K562 (cell line): ENCODE results near the gene ZBED4. TPM values are rescaled to one million over a fixed set of nuclear protein-coding genes. Genes with fewer than 3 reads are reported as not detected.
A peak's percentile ranks its signal among the peaks of the same experiment; 100 is the strongest.

Experiments
- ATF1 ChIP-seq, 2 experiments: fragments of 450-650 bp in 1 of 2; IDR thresholded peaks; 2 replicates each; pipeline ENCODE4 v1.6.1; 2016; ENCODE audit warnings: missing compliant biosample characterization in 1 of 2, missing genetic modification characterization in 1 of 2
- BMI1 ChIP-seq: fragments of 150-350 bp; IDR thresholded peaks from 2 replicates; pipeline ENCODE4 v1.6.1; 2014; ENCODE audit warnings: low read length
- CHD1 ChIP-seq: fragments of 200-600 bp; sonication (generic); IDR thresholded peaks from one replicate; pipeline ENCODE4 v1.6.1; 2012; ENCODE audit warnings: mild to moderate bottlenecking, moderate library complexity, low read length, inconsistent platforms
- HOXB6 ChIP-seq: fragments of 250-450 bp; sonication (Bioruptor Pico); IDR thresholded peaks from 2 replicates; pipeline ENCODE4 v1.5.1; 2022; ENCODE audit warnings: mild to moderate bottlenecking, borderline replicate concordance
- ILK ChIP-seq: fragments of 450-650 bp; IDR thresholded peaks from 2 replicates; pipeline ENCODE4 v1.6.1; 2016; ENCODE audit warnings: missing genetic modification characterization, low read depth, mild to moderate bottlenecking, missing compliant biosample characterization, moderate library complexity, borderline replicate concordance
- KDM4B ChIP-seq, 2 experiments: fragments of 450-650 bp in 1 of 2; sonication (generic) in 1 of 2; IDR thresholded peaks; 2 replicates each; pipeline ENCODE4 v1.6.1; 2016 to 2017; ENCODE audit warnings: borderline replicate concordance in 2 of 2, antibody characterized with exemption in 1 of 2, low read depth in 1 of 2, mild to moderate bottlenecking in 1 of 2
- KLF16 ChIP-seq: IDR thresholded peaks from 2 replicates; pipeline ENCODE4 v1.6.1; 2016; ENCODE audit warnings: antibody characterized with exemption
- NCOA1 ChIP-seq: fragments of 450-650 bp; IDR thresholded peaks from 2 replicates; pipeline ENCODE4 v1.6.1; 2016; ENCODE audit warnings: low read depth
- NFYB ChIP-seq: IDR thresholded peaks from 2 replicates; pipeline ENCODE4 v1.6.1; 2011; ENCODE audit warnings: mild to moderate bottlenecking, moderate library complexity; ENCODE audit not compliant: insufficient read length; ENCODE audit errors: extremely low read depth
- RAD21 ChIP-seq, 2 experiments: fragments of 250-450 bp in 1 of 2; fragments of 450-650 bp in 1 of 2; sonication (Bioruptor Pico) in 1 of 2; formaldehyde crosslinking in 1 of 2; IDR thresholded peaks in 1 of 2; conservative IDR thresholded peaks in 1 of 2; 2 replicates each; pipeline versions ENCODE4 v1.4.0 to v1.8.0; 2020 to 2022; ENCODE audit warnings: mild to moderate bottlenecking in 2 of 2, moderate library complexity in 1 of 2
- RBM34 ChIP-seq: fragments of 200-400 bp; formaldehyde crosslinking; IDR thresholded peaks from 2 replicates; pipeline ENCODE4 v1.6.1; 2018; ENCODE audit warnings: low read length, borderline replicate concordance; ENCODE audit not compliant: insufficient read depth
- RFX1 ChIP-seq: fragments of 450-650 bp; IDR thresholded peaks from 2 replicates; pipeline ENCODE4 v1.6.1; 2016; ENCODE audit warnings: mild to moderate bottlenecking, moderate library complexity
- STAG1 ChIP-seq: sonication (generic); formaldehyde crosslinking; IDR thresholded peaks from 2 replicates; pipeline ENCODE4 v1.5.0; 2020; ENCODE audit warnings: missing genetic modification reagents, borderline replicate concordance
- TFAM ChIP-seq: fragments of 250-450 bp; sonication (Bioruptor Pico); conservative IDR thresholded peaks from 2 replicates; pipeline ENCODE4 v1.5.0; 2021; ENCODE audit warnings: mild to moderate bottlenecking, moderate library complexity
- ZBTB7A ChIP-seq: IDR thresholded peaks from 2 replicates; pipeline ENCODE4 v1.6.1; 2011; ENCODE audit warnings: low read depth, mild to moderate bottlenecking, low read length, moderate library complexity, borderline replicate concordance; ENCODE audit not compliant: control insufficient read depth
- ZNF668 ChIP-seq: fragments of 250-450 bp; sonication (Bioruptor Pico); IDR thresholded peaks from 2 replicates; pipeline ENCODE4 v1.8.0; 2022; ENCODE audit warnings: mild to moderate bottlenecking, inconsistent platforms
- ZNF76 ChIP-seq: fragments of 250-450 bp; sonication (Bioruptor Pico); IDR thresholded peaks from 2 replicates; pipeline ENCODE4 v1.4.0; 2020; ENCODE audit warnings: mild to moderate bottlenecking, moderate library complexity, borderline replicate concordance
- polyA plus RNA-seq, 8 experiments: library from polyadenylated mRNA; depleted of rRNA in 4 of 8; stranded (reverse) in 5 of 8; unstranded in 3 of 8; fragments of >200 nt; fragmentation: Nextera tagmentation in 2 of 8; fragmentation: Illumina TruSeq in 1 of 8; extraction: Ambion mirVana in 2 of 8; extraction: Trizol in 1 of 8; gene quantifications; 2 replicates each; pipeline versions ENCODE4 v1.2.1 to v1.2.3, GENCODE V29; 2011 to 2014; ENCODE audit warnings: inconsistent platforms in 1 of 8, missing spikeins in 1 of 8
- total RNA-seq, 7 experiments: library from RNA; depleted of rRNA in 6 of 7; stranded (reverse); fragments of >200 nt in 6 of 7; fragmentation: Illumina TruSeq in 2 of 7; extraction: Trizol in 2 of 7; gene quantifications; 2 replicates each; pipeline versions ENCODE4 v1.2.1 to v1.2.3, GENCODE V29; 2011 to 2021; ENCODE audit warnings: low replicate concordance in 1 of 7
- TF ChIP-seq, protein P1 (sequence below): fragments of 450-650 bp; formaldehyde crosslinking; IDR thresholded peaks from 2 replicates; pipeline ENCODE4 v1.4.0; 2020; ENCODE audit warnings: mild to moderate bottlenecking, moderate library complexity
- TF ChIP-seq, protein P2 (sequence below): fragments of 250-450 bp; sonication (Bioruptor Pico); IDR thresholded peaks from 2 replicates; pipeline ENCODE4 v1.8.0; 2022; ENCODE audit warnings: moderate library complexity, mild to moderate bottlenecking, inconsistent platforms
- TF ChIP-seq, protein P3 (sequence below): fragments of 450-650 bp; IDR thresholded peaks from 2 replicates; pipeline ENCODE4 v1.6.1; 2016; ENCODE audit warnings: borderline replicate concordance

ZBED4 gene
- total and polyA plus RNA-seq, 9 of the 15 experiments (the other 6 are each of a cell fraction or from before 2014, with no cell fraction given): 1.5 to 16.8 (median 7.4) TPM

DNA sequence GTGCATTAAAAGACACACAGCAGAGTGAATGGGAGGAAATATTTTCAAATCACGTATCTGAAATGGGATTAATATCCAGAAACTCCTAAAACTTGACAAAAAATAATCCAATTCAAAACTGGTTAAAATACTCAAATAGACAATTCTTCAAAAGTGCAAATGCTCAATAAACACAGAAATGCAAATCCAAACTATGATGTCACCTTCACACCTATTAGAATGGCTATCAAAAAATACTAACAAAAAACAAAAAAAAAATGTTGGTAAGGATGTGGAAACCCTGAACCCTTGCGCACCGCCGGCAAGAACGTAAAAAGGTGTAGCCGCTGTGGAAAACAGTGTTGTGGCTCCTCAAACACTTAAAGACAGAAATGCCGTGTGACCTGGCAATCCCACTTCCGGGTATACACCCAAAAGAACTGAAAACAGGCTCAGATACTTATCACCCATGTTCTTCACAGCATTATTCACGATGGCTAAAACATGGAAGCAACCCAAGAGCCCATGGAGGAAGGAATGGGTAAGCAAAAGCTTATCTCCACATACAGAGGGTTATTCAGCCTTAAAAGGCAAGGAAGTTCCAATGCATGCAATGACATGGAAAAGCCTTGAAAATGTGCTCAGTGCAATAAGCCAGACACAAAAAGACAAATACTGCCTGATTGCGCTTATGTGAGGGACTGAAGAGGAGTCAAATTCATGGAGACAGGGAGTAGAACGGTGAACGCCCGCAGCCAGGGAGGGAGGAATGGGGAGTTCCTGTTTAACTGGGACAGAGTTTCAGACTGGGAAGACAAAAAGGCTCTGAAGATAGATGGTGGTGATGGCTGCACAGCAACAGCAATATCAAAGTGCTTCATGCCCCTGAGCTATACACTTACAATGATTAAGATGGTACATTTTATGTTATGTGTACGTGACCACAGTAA is 45.6 kb upstream of the ZBED4 start (continued):
- TF ChIP-seq HOXB6 (CRISPR knock-in tag) (no peak), ATF1 (CRISPR knock-in tag; IDR thresholded peaks at IDR 0.05) (no peak), ATF1 (tag; IDR thresholded peaks at IDR 0.05) (peak; percentile 44), RBM34 (no peak), TFAM (CRISPR knock-in tag) (no peak), STAG1 (CRISPR knock-in tag) (no peak), RAD21 (CRISPR knock-in tag; conservative IDR thresholded peaks at IDR 0.05 in 1 of 2, IDR thresholded peaks at IDR 0.05 in 1 of 2) (0 out of 4 replicates have a peak, but pooled peaks of 1 of the 2 experiments have one; percentile 1), NCOA1 (no peak), ILK (tag) (no peak), RFX1 (no peak), KLF16 (no peak), CHD1 (no peak), ZBTB7A (no peak), ZNF76 (CRISPR knock-in tag) (no peak), ZNF668 (no peak), BMI1 (no peak), NFYB (no peak), KDM4B (IDR thresholded peaks at IDR 0.05; ENCODE audit: borderline replicate concordance in 2 of 2, low read depth in 1 of 2) (no peak)
- TF ChIP-seq, protein P1, sequence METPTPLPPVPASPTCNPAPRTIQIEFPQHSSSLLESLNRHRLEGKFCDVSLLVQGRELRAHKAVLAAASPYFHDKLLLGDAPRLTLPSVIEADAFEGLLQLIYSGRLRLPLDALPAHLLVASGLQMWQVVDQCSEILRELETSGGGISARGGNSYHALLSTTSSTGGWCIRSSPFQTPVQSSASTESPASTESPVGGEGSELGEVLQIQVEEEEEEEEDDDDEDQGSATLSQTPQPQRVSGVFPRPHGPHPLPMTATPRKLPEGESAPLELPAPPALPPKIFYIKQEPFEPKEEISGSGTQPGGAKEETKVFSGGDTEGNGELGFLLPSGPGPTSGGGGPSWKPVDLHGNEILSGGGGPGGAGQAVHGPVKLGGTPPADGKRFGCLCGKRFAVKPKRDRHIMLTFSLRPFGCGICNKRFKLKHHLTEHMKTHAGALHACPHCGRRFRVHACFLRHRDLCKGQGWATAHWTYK (CRISPR knock-in tag): no peak
- TF ChIP-seq, protein P2, sequence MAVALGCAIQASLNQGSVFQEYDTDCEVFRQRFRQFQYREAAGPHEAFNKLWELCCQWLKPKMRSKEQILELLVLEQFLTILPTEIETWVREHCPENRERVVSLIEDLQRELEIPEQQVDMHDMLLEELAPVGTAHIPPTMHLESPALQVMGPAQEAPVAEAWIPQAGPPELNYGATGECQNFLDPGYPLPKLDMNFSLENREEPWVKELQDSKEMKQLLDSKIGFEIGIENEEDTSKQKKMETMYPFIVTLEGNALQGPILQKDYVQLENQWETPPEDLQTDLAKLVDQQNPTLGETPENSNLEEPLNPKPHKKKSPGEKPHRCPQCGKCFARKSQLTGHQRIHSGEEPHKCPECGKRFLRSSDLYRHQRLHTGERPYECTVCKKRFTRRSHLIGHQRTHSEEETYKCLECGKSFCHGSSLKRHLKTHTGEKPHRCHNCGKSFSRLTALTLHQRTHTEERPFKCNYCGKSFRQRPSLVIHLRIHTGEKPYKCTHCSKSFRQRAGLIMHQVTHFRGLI: no peak
- TF ChIP-seq, protein P3, sequence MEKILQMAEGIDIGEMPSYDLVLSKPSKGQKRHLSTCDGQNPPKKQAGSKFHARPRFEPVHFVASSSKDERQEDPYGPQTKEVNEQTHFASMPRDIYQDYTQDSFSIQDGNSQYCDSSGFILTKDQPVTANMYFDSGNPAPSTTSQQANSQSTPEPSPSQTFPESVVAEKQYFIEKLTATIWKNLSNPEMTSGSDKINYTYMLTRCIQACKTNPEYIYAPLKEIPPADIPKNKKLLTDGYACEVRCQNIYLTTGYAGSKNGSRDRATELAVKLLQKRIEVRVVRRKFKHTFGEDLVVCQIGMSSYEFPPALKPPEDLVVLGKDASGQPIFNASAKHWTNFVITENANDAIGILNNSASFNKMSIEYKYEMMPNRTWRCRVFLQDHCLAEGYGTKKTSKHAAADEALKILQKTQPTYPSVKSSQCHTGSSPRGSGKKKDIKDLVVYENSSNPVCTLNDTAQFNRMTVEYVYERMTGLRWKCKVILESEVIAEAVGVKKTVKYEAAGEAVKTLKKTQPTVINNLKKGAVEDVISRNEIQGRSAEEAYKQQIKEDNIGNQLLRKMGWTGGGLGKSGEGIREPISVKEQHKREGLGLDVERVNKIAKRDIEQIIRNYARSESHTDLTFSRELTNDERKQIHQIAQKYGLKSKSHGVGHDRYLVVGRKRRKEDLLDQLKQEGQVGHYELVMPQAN: peak; percentile 38; the same call in 1 of the 2 replicates
